Esophagus muscularis mucosa (tissue), 4 donors: ENCODE results near the gene PTPRU. TPM values are rescaled to one million over a fixed set of nuclear protein-coding genes. Genes with fewer than 3 reads are reported as not detected.
"Not testable (repeated sequence)": the region's sequence is repeated elsewhere in the genome, so short reads cannot be mapped to it uniquely, and the experiment has no call there.

Experiments used
- DNase-seq: peaks from one replicate; pipeline ENCODE4 v3.0.0-alpha.2; 2017; ENCODE audit errors: extremely low spot score
- H3K27ac ChIP-seq, 4 donors: fragments of 200-600 bp; sonication (generic); replicated peaks in 1 of 4; 1 replicate in 3 of 4; 2 replicates in 1 of 4; pipeline ENCODE4 v1.5.1; 2016 to 2019; ENCODE audit warnings: mild to moderate bottlenecking in 1 of 4
- H3K27me3 ChIP-seq, 4 donors: fragments of 200-600 bp; sonication (generic); one replicate each; pipeline versions ENCODE4 v1.5.1 to v1.6.0; 2016 to 2019
- H3K36me3 ChIP-seq, 4 donors: fragments of 200-600 bp; sonication (generic); one replicate each; pipeline ENCODE4 v1.5.1; 2016 to 2019
- H3K4me1 ChIP-seq, 4 donors: fragments of 200-600 bp; sonication (generic); one replicate each; pipeline ENCODE4 v1.5.1; 2016 to 2019
- H3K4me3 ChIP-seq, 4 donors: fragments of 200-600 bp; sonication (generic); 1 replicate in 2 of 4; 2 replicates in 2 of 4; pipeline ENCODE4 v1.5.1; 2016 to 2019; ENCODE audit warnings: mild to moderate bottlenecking in 4 of 4, moderate library complexity in 1 of 4
- H3K9me3 ChIP-seq, 4 donors: fragments of 200-600 bp; sonication (generic); 1 replicate in 3 of 4; 2 replicates in 1 of 4; pipeline ENCODE4 v1.5.1; 2016 to 2019
- EP300 ChIP-seq: sonication (generic); formaldehyde crosslinking; IDR thresholded peaks from one replicate; pipeline ENCODE4 v1.6.1; 2017; ENCODE audit warnings: antibody characterized with exemption
- POLR2A ChIP-seq: fragments of 450-650 bp; IDR thresholded peaks from one replicate; pipeline ENCODE4 v1.6.1; 2017; ENCODE audit warnings: antibody characterized with exemption, moderate library complexity, mild to moderate bottlenecking, low read depth
- POLR2AphosphoS5 ChIP-seq, 2 donors: sonication (generic); formaldehyde crosslinking; IDR thresholded peaks; one replicate each; pipeline ENCODE4 v1.6.1; 2017; ENCODE audit warnings: antibody characterized with exemption in 2 of 2
- WGBS: methylation state at CpG from one replicate; pipeline ENCODE4 v1.1.5; 2018; 5-methylcytosine and 5-hydroxymethylcytosine counted together
- intact Hi-C: fragments of 100-400 bp; cut with DNase I; formaldehyde crosslinking; loops from one replicate; pipeline ENCODE4 v1.15.1; 2023
- total RNA-seq, 4 donors: library from RNA; depleted of rRNA; stranded (reverse); fragments of >200 nt; gene quantifications; one replicate each; pipeline versions ENCODE4 v1.1.0 to v1.2.1, GENCODE V29; 2016
- TF ChIP-seq, protein P1 (sequence below), 3 experiments: fragments of 200-600 bp in 2 of 3; fragments of 450-650 bp in 1 of 3; sonication (generic) in 2 of 3; IDR thresholded peaks; one replicate each; pipeline ENCODE4 v1.5.1; 2017 to 2019; ENCODE audit warnings: antibody characterized with exemption in 3 of 3, mild to moderate bottlenecking in 2 of 3, moderate library complexity in 1 of 3

Gene PTPRU
- total RNA-seq, 4 donors from 2014 or later = 19.5 to 32.7 (median 27.5) TPM

DNA sequence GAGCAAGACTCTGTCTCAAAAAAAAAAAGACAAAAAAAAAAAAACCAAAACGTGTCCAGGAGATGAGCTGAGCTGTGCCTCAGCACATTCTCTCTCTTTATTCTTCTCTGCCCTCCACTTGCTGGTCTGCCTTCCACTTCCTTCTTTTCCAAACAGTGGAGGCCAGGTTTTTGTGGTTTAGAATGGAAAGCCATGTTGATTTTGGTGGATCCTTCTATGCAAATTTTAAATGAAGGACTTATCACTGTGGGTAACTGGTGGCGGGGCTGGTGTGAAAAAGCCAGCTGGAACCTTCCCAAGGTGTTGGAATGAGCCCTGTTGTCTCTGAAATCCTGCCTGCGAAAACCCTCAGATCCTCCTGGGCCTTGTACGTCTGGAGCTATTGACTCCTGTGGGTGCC lies 61.9 kb downstream of the PTPRU start:
- intact Hi-C loops = no loop called here
- WGBS = 65% methylated on average over 4 of the region's 4 CpGs
- H3K9me3 ChIP-seq = no peaks in the 10 kb centered on the region
- no peak for DNase-seq
- peaks cover 0 to 34% (median 15%) of the 10 kb centered on the region in 4 donors for H3K36me3 ChIP-seq
- no peak overlapping the region for H3K27ac ChIP-seq
- H3K4me3 ChIP-seq = no peak overlapping the region
- no peaks in the 10 kb centered on the region for H3K4me1 ChIP-seq
- TF ChIP-seq, protein P1, sequence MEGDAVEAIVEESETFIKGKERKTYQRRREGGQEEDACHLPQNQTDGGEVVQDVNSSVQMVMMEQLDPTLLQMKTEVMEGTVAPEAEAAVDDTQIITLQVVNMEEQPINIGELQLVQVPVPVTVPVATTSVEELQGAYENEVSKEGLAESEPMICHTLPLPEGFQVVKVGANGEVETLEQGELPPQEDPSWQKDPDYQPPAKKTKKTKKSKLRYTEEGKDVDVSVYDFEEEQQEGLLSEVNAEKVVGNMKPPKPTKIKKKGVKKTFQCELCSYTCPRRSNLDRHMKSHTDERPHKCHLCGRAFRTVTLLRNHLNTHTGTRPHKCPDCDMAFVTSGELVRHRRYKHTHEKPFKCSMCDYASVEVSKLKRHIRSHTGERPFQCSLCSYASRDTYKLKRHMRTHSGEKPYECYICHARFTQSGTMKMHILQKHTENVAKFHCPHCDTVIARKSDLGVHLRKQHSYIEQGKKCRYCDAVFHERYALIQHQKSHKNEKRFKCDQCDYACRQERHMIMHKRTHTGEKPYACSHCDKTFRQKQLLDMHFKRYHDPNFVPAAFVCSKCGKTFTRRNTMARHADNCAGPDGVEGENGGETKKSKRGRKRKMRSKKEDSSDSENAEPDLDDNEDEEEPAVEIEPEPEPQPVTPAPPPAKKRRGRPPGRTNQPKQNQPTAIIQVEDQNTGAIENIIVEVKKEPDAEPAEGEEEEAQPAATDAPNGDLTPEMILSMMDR (IDR thresholded peaks at IDR 0.05) = no peak
- TF ChIP-seq POLR2A (no peak), EP300 (no peak), POLR2AphosphoS5 (IDR thresholded peaks at IDR 0.05) (no peak)
- H3K27me3 ChIP-seq = no peaks in the 10 kb centered on the region

DNA sequence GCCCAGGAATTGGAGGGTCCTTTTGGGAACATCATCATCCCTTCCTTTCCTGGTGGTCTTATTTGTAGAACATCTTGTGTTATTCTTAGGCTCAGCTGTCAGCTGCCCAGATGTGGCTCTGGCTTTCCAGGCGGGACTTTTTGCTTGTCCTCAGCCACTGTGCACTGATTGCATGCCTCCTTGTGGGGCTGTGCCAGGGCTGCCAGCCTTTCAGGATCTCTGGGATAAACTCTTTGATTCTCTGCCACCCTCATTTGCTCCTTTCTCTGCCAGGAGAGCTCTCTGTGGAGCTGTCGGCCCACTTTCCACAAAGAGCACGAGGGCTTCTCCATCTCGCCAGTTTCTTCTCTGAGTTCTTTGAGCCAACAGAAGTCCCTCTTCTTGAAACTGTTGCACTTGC lies 63.1 kb downstream of the PTPRU start:
- intact Hi-C loops = no loop called here

GRCh38 chr1:29301732-29302131 lies 65.4 kb downstream of the PTPRU start:
- intact Hi-C loops, H3K4me3 ChIP-seq, H3K4me1 ChIP-seq, H3K9me3 ChIP-seq, H3K27ac ChIP-seq, H3K27me3 ChIP-seq, DNase-seq: not testable (repeated sequence)
- H3K36me3 ChIP-seq = peaks cover 0 to 60% (median 39%) of the 10 kb centered on the region in 4 donors
- 91% methylated on average over 6 of the region's 6 CpGs for WGBS

More for the DNA sequence above, 63.1 kb downstream of the PTPRU start:
- H3K27me3 ChIP-seq = no peaks in the 10 kb centered on the region
- no peak for TF ChIP-seq POLR2AphosphoS5 (IDR thresholded peaks at IDR 0.05)
- no peak for DNase-seq
- H3K9me3 ChIP-seq = no peaks in the 10 kb centered on the region
- H3K4me1 ChIP-seq = no peaks in the 10 kb centered on the region
- H3K36me3 ChIP-seq = peaks cover 0 to 43% (median 23%) of the 10 kb centered on the region in 4 donors
- no peak overlapping the region for H3K27ac ChIP-seq
- WGBS = 92% methylated on average over 4 of the region's 4 CpGs
- no peak overlapping the region for H3K4me3 ChIP-seq

DNA sequence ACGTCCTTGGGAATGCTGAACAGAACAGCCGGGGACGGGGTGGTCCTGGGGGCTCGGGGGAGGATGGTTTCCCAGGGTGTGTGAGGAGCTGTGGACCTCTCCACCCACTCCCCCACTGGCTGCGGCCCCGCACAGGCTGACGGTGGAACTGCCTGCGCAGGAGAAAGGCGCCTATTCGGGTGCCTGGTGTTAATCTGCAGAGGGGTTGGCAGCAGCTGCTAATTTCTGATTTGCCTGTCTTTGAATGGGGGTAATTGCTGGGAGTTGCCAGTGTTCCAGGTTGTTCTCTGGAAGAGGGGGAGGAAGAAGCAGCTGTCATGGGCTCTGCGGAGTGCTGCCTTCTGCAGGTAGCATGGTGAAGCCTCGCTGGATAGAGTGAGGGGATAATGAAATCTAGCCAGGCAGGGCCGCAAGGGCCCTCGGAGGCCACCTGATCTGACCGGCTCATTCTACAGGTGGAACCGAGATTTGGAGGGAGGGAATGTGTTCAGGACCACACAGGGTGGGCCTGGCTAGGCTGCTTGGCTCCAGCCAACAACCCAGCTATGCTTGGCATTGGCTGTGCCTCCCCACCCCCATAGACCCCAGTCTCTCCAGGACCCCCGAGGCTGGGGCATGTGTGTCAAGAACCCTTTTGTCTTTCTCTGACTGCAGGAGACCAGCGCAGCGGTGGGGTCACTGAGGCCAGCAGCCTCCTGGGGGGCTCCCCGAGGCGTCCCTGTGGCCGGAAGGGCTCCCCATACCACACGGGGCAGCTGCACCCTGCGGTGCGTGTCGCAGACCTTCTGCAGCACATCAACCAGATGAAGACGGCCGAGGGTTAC lies 67.1 kb downstream of the PTPRU start:
- Histone ChIP-seq H3K4me1 (no peaks in the 10 kb centered on the region), H3K27me3 (no peaks in the 10 kb centered on the region), H3K36me3 (peaks cover 0 to 61% (median 41%) of the 10 kb centered on the region in 4 donors), H3K27ac (no peak overlapping the region), H3K9me3 (no peaks in the 10 kb centered on the region), H3K4me3 (no peak overlapping the region)
- 87% methylated on average over 22 of the region's 28 CpGs for WGBS
- no peak for DNase-seq
- intact Hi-C loops = no loop called here
- TF ChIP-seq POLR2A (no peak), EP300 (no peak), POLR2AphosphoS5 (IDR thresholded peaks at IDR 0.05) (no peak)
- TF ChIP-seq, protein P1 (IDR thresholded peaks at IDR 0.05) = no peak

GRCh38 chr1:29304025-29304684 lies 67.8 kb downstream of the PTPRU start:
- Histone ChIP-seq H3K36me3 (peaks cover 0 to 56% (median 35%) of the 10 kb centered on the region in 4 donors), H3K27ac (no peak overlapping the region), H3K27me3 (no peaks in the 10 kb centered on the region), H3K9me3 (no peaks in the 10 kb centered on the region), H3K4me1 (no peaks in the 10 kb centered on the region), H3K4me3 (no peak overlapping the region)
- 75% methylated on average over 8 of the region's 8 CpGs for whole genome bisulfite sequencing
- DNase-seq = no peak
- intact Hi-C loops = no loop called here
- TF ChIP-seq POLR2AphosphoS5 (IDR thresholded peaks at IDR 0.05) (no peak), POLR2A (no peak), EP300 (no peak)
- TF ChIP-seq, protein P1 (IDR thresholded peaks at IDR 0.05) = no peak
